ENCODE measurements around the gene NT5C2.

Gene NT5C2

GRCh38 chr10:103049237-103049636 lies 143.8 kb downstream of the NT5C2 start:
- DNase-seq = no peak

- no peak for DNase-seq
Measured at GRCh38 chr10:103047381-103047780, 145.7 kb downstream of the NT5C2 start.

GRCh38 chr10:103045961-103046360 lies 147.1 kb downstream of the NT5C2 start:
- no peak for DNase-seq

- DNase-seq = no peak
Measured at GRCh38 chr10:103044942-103045489, 148.1 kb downstream of the NT5C2 start.

GRCh38 chr10:103042908-103043307 lies 150.2 kb downstream of the NT5C2 start:
- no peak for DNase-seq

- DNase-seq = no peak
Measured at GRCh38 chr10:103042129-103042528, 150.9 kb downstream of the NT5C2 start.

GRCh38 chr10:103041391-103041790 lies 151.7 kb downstream of the NT5C2 start:
- no peak for DNase-seq

- DNase-seq = no peak
Measured at GRCh38 chr10:103040418-103040817, 152.7 kb downstream of the NT5C2 start.

GRCh38 chr10:103038570-103038969 lies 154.5 kb downstream of the NT5C2 start:
- no peak for DNase-seq

Data from RPMI8226 (cell line).